ENCODE data around the gene TM4SF18. TPM values are rescaled to one million over a fixed set of nuclear protein-coding genes. Genes with fewer than 3 reads are reported as not detected.
A peak's percentile ranks its signal among the peaks of the same experiment; 100 is the strongest.

Gene TM4SF18
- total and polyA plus RNA-seq, 11 donors: 4.5 to 19.9 (median 8.9) TPM

DNA sequence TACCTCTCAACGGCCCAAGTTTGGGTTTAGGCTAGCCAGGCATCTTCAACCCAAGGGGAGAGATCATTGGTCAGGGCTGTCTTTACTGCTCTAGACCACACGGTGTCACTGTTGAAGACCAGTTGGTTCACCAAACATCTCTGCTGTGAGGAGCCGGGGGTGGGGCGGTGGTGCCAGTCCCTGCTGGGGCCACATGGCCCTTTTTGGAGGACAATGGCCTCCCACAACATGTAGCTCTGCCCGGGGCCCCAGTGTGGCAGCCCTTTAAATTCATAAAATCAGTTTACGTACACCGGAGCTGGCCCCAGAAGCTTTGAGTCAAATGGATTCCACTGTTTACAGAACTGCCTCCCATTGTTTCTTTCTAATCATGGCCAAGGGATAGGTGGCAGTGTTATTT lies 19.1 kb upstream of the TM4SF18 start:
- peak; percentile 45 to 75 (median 53) for DNase-seq

DNA sequence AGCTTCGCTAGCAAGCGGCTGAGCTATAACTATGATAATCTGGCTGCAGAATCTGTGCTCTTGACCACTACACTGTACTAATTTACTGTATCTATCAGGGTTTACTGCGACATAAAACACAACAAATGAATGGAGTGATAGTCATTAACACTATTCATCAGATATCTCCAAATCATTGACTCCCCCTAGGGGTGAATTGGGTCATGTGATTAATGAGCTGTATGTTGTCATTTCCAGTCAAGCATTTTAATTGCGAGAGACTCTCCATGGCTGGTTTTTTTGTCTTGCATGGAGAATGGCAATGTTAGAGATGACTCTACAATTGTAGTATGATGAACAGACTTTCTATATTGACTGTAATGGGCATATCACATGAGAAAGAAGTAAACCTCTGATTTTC lies 10.5 kb upstream of the TM4SF18 start:
- no peak for TF ChIP-seq POLR2A (IDR thresholded peaks at IDR 0.05)
- TF ChIP-seq, protein P1, sequence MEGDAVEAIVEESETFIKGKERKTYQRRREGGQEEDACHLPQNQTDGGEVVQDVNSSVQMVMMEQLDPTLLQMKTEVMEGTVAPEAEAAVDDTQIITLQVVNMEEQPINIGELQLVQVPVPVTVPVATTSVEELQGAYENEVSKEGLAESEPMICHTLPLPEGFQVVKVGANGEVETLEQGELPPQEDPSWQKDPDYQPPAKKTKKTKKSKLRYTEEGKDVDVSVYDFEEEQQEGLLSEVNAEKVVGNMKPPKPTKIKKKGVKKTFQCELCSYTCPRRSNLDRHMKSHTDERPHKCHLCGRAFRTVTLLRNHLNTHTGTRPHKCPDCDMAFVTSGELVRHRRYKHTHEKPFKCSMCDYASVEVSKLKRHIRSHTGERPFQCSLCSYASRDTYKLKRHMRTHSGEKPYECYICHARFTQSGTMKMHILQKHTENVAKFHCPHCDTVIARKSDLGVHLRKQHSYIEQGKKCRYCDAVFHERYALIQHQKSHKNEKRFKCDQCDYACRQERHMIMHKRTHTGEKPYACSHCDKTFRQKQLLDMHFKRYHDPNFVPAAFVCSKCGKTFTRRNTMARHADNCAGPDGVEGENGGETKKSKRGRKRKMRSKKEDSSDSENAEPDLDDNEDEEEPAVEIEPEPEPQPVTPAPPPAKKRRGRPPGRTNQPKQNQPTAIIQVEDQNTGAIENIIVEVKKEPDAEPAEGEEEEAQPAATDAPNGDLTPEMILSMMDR (IDR thresholded peaks at IDR 0.05): peak in 1 of 12 donors; percentile 17
- no peak for DNase-seq
- H3K36me3 ChIP-seq: no peaks in the 10 kb centered on the region
- no peaks in the 10 kb centered on the region for H3K27me3 ChIP-seq
- no peak for ATAC-seq
- no peak overlapping the region for H3K4me3 ChIP-seq
- intact Hi-C loops (cut with DNase I): loop anchor here in 4 of 10 donors (5.0 kb wide), 1 partner anchor 33 kb away; the partner anchor contains the start of gene TM4SF1 (in 4 of the 4)
- H3K4me1 ChIP-seq: peaks cover 4 to 32% (median 20%) of the 10 kb centered on the region in 12 donors
- H3K27ac ChIP-seq: no peak overlapping the region
- WGBS, 4 donors: 87 to 95% (median 92%) methylated on average over 4 of the region's 4 CpGs
- H3K9me3 ChIP-seq: no peaks in the 10 kb centered on the region

More for the DNA sequence above, 19.1 kb upstream of the TM4SF18 start:
- H3K27ac ChIP-seq: peak overlapping the region in 6 of 12 donors; percentile 3 to 24 (median 14)
- no peaks in the 10 kb centered on the region for H3K27me3 ChIP-seq
- H3K4me3 ChIP-seq: no peak overlapping the region
- H3K4me1 ChIP-seq: peaks cover 0 to 12% (median 1%) of the 10 kb centered on the region in 12 donors
- peak in 3 of 4 donors; percentile 83 to 87 (median 86) for ATAC-seq
- H3K9me3 ChIP-seq: no peaks in the 10 kb centered on the region
- no peak for TF ChIP-seq POLR2A (IDR thresholded peaks at IDR 0.05)
- TF ChIP-seq, protein P1 (IDR thresholded peaks at IDR 0.05): peak; percentile 54 to 76 (median 66)
- intact Hi-C loops (cut with DNase I): loop anchor here in 9 of 10 donors (1.0 to 5.0 kb wide), 4 partner anchors 40 to 130 kb away; no protein-coding TSS in a partner anchor
- WGBS, 4 donors: 33 to 53% (median 38%) methylated on average over 4 to 7 of the region's 7 CpGs
- no peaks in the 10 kb centered on the region for H3K36me3 ChIP-seq

DNA sequence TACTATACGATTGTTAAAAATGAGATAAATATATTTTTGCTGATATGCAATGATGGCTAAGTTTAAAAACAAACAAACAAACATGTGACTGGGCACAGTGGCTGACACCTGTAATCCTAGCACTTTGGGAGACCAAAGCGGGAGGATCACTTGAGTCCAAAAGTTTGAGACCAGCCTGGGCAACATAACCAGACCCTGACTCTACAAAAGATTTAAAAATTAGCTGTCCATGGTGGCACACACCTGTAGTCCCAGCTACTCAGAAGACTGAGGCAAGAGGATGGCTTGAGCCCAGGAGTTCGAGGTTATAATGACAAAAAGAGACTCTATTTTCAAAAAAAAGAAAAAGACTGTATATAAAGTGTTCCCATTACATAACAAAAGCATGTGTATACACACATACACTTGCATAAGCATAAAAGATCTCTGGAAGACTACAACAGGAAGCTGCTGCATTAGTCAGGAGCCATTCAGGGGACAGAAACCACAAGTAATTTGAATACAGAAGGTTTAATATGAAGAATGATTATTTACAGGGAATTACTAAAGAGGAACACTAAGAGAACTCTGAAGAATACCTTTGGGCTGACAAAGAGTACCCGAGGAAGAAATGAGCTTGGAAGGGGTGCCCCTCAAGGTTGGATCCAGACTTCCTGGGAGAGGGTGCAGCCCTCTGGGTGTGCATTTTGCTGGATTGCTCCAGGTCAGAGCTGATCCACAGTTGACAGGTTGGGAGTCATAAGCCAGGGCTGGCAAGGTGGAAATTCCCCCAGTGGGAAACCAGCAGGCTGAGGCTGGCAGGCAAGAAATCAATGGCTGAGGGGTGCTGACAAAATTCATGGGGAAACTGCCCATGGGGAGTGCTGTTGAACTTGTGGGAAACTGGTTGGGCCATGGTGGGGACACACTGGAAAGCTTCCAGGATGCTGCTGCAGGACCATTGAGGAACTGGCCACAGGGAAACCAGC lies 9.3 kb upstream of the TM4SF18 start:
- no peak for TF ChIP-seq POLR2A (IDR thresholded peaks at IDR 0.05)
- TF ChIP-seq, protein P1 (IDR thresholded peaks at IDR 0.05): no peak
- 84 to 91% (median 87%) methylated on average over 4 of the region's 4 CpGs for whole genome bisulfite sequencing, 4 donors
- peak overlapping the region in 3 of 12 donors; percentile 4 to 25 (median 5) for H3K27ac ChIP-seq
- no peak overlapping the region for H3K4me3 ChIP-seq
- H3K9me3 ChIP-seq: no peaks in the 10 kb centered on the region
- peaks cover 4 to 35% (median 21%) of the 10 kb centered on the region in 12 donors for H3K4me1 ChIP-seq
- ATAC-seq (no peak), DNase-seq (no peak)
- intact Hi-C loops (cut with DNase I): loop anchor here in 4 of 10 donors (5.0 kb wide), 1 partner anchor 35 kb away; the partner anchor contains the start of gene TM4SF1 (in 4 of the 4)
- no peaks in the 10 kb centered on the region for H3K27me3 ChIP-seq
- no peaks in the 10 kb centered on the region for H3K36me3 ChIP-seq
